ENCODE data around the gene ADM2.

The ADM2 gene

DNA sequence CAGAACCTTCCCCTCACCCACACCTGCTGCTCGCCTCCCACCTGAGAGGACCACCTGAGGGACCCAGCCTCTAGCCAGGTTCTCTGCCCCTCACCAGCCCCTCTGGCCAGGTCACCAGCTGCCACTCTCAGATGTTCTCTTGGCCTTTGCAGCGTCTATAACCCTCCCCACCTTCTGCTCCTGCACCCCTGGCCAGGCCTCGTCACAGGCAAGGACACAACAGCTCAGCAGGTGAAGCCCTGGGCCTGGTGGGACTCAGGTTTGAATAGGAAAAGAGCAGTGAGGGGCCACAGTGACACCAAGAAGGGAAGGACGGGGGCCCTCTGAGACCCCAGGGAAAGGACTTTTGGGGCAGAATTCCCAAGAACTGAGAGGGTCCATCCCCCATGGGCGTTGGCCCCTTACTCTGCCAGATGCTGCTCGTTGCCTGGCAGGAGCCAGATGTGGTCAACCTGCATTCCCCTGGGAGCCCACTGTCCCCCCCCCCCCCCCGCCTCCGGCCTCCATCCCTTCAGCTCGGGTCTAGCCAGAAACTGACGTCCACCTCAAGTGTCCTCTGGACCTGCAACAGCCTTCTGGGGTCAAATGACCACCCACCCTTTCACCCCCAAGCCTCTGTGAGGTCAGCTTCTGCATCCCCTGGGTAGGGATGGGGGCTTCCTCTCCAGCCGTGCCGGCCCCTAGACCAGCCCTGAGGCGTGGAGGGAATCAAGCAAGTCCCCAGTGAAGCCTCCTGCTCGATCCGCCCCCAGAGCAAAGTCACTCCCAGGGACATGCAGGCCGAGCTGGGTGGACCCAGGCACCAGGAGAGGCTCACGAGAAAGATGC, 35.2 kb upstream of the ADM2 start:
- no peak for DNase-seq

DNA sequence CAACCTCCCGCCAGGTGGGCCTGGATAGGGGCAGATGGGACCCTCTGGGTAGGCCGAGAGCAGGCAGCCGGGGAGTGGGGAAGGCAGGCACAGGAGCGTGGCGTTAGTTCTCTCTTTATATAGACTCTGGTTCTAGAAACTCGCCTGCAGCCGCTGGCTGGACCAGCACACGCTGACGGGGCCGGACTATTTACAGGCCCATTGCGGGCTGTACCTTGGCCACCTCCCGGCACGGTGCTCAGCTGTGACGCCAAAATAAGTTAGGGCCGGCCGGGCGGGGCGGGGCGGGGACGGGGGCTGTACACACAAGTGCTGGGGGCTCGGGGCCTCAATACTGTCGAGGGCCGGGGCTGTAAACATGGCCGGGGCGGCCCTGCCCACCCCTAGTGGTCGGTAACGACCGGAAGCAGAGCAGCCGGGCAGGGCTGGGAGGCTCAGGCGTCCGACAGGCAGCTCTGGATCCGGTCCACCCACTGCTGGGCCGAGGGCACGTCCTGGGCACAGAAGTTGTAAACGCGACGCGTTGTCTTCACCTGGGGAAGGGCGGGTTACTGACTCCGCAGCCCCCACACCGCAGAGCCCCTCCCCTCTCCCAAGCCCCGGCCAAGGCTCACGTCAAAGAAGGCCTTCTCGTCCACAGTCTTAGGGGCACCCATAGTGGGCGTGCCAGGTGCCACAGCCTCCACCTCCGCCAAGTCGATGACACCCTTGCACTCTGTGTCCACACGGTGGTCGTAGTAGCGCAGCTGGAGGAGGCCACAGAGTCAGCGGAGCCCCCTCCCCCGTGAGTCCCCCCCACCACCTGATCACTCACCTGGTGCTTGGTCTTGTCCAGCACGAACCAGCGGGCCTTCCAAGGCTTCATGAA, 34.4 kb upstream of the ADM2 start:
- no peak for DNase-seq

DNA sequence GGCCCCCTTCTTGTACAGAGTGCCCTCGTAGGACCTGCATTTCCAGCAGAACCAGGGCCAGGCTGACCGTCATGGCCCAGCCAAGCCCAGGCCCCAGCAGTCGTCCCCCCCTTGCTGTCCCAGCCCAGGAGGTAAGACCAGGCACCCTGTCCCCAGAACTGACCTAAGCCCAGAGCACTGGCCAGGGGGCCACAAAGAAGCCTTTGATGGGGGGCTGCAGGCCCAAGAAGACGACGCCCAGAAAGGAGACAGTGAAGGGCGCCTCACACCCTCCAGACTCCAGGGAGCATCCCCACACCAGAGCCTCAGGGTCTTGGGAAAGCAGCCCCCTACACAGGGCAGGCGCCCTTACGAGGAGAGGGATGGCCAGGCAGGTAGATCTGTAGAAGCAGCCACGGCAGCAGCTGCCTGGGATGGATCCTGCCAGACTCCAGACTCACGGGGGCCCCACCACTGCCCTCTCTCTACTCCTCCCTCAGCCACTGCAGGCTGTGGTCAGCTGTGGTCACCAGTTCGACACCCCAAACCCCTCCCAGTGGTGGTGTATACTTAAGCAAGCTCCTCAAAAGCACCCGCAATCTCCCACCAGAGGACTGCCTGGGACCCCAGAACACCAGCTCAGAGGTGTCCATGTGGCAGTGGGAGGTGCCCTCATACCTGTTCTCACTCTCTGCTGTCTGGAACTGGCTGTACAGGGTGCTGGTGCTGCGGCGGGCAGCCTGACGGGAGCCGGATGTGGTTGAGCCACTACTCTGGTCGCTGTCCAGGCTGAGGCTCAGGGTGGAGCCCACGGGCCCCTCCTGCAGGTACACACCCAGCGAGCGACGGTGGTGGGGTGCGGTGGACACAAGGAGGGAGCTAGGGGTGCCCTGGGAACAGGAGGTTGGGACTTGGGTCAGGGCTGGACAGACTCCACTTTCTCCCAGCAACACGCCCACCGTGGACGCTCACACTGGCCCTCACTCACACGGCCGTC, 33.5 kb upstream of the ADM2 start:
- DNase-seq, result no peak

DNA sequence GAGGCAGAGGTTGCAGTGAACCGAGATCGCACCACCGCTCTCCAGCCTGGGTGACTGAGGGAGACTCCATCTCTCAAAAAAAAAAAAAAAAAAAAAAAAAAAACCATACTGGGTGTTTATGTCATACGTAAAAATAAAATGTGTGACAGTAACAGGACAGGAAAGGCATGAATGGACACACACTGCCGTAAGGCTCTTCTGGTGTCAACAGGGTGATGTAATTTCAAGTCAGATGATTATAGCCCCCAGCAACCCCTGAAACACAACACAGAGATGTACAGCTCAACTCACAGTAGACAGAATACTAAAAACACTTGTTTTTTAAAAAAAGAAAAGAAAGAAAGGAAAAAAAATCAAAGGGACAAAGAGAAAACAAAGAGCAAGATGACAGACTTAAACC, 28.7 kb upstream of the ADM2 start:
- no peak for DNase-seq

DNA sequence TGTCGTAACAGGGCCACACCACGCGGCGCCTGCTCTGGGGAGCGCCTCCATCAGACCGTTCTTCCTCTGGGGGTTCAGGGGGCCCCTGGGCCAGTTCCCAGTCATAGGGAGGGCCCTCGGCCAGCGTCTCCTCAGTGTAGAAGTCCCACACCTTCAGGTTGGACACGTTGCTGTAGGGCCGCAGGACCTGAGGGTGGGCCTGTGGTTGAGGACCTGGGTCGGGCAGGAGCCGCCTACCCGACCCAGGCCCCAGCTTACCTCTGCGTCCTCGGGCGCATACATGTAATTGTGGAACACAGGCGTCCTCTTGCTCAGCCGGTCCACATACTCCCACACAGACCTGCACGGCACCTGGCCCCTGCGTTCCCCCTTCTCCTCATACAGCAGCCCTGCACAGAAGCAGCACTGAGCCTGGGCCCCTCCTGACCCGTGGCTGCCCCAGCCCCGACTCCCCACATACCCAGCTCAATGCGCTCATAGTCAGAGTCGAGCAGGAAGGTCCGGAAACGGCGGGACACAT, 26.7 kb upstream of the ADM2 start:
- DNase-seq, result no peak

DNA sequence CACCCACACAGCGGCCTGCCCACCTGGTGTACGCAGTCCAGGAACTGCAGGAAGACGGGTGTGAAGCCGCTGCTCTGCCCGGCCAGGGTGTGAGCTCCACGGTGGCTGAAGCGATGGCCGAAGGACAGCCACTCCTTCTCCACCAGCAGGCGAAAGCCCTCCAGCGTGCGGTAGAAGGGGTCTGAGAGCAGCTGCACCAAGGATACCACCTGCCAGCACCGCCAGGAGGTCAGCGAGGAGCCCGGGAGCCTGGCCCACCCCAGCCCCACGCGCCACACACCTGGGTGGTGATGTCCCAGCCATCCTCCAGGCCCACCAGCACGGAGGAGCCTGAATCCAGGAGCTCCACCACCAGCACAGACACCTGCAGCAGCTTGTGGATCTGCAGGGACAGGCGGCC, 26.1 kb upstream of the ADM2 start:
- DNase-seq, result no peak

DNA sequence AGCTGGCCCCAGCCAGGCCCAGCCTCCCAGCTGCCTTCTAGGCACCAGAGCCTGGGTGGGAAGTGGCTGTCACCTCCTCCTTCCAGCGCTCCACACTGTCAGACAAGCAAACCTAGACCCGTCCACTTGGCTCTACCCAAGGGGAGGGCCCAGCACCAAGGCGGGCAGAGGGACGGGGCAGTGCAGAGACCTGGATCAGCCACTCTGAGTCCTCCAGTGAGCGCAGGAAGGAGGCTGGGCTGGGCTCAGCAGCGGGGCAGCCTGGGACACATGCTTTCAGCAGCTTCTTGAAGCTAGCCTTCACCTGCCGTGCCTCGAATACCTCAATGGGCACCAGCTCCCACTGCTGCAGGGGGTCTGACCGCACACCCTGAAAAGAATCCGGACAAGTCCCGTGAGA, 25.3 kb upstream of the ADM2 start:
- no peak for DNase-seq

DNA sequence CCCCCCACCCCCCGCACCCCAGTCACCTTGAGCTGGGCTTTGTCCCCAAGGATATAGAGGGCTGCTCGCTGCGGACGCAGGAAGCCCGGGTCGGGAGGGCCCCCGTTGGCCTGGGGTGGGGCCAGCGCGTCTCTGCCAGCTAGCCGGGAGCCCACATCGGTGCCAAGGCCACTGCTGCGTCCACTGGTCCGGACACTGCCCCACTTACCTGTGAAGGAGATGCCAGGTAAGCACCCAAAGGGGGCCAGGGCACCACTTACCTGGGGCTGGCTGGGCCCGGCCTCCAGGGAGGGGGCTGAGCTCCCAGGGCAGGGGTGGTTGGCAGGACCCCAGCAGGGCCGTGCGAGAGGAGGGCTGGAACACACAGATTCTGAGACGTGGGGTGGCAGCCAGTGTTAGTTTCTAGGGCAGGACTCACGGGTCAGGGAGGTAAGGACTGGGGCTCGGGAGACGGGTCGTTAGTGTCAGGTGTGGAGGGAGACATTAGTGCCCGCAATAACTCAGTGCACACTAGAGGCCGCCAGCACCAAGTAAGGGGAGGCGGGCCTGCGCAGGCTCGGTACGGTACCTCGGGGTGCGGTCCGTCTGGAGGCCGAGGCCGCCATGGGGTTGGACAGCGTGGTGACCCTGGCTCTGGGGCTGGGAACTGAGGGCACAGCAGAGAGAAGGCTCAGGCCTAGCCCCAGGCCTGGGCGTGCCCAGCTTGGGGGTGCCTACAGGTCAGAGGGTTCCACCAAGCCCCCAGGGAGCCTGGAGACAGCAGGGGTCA, 24.7 kb upstream of the ADM2 start:
- DNase-seq, result no peak

DNA sequence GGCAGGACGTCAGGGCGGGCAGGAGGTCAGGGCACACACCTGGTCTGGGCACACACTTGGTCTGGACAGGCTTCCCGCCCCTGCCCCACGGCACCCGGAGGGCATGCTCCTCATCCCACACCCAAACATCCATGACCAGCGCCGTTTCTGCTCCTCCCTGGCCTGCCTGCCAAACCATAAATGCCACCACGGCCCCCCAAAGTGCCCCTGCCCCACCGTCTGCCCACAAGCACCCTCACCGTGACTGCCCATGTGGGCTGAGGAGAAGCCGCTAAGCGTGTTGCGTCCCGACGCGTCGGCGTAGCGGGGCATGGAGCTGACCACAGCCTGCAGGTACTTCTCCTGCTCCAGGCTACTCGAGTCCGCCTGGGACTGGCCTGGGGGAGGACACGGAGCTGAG, 22.3 kb upstream of the ADM2 start:
- DNase-seq, result no peak

DNA sequence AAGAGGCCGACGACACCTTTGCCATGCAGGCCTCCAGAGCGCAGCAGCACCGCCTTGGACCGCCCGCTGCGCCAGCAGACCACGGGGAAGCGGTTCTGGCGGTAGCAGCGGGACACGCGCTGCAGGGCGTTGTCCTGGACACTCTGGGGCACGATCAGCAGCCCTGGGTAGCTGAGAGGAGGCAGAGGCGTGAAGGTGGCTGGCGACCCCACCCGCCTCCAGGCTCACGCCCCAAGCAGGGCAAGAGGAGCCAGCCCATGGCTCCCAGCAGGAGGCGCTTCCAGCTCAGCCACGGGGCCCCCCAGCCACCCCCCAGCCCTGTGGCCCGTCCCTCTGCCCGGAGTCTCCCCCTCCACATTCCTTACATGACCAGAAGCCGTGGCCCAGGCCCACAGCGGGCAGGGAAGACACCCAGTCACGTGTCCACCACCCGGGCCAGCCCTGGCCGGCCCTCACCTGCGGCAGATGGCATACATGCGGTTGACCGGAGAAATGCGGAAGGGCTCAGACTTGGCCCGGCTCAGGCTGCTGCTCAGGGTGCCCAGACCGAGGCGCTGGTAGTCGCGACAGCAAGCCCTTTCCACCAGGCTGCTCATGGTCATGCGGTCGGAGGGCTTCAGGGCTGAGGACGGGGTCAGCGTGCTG, 21.7 kb upstream of the ADM2 start:
- DNase-seq, result no peak

DNA sequence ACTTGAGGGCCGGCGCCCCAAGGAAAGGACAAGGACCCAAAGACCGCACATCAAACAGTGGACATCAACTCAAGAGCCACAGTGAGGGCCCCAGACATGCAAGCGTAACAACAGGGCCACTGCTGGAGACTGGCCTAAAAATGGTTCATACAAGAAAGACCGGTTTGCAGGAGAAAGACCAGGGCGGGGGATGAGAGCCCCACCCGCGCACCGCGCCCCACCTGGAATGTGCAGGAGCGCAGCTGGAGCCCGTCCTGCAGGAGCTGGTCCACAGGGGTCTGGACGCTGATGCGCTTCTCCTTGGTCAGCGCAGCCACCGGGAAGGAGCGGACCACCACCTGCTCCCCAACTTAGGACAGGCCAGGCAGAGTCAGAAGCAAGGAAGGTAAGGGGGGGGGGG, 20.4 kb upstream of the ADM2 start:
- no peak for DNase-seq

DNA sequence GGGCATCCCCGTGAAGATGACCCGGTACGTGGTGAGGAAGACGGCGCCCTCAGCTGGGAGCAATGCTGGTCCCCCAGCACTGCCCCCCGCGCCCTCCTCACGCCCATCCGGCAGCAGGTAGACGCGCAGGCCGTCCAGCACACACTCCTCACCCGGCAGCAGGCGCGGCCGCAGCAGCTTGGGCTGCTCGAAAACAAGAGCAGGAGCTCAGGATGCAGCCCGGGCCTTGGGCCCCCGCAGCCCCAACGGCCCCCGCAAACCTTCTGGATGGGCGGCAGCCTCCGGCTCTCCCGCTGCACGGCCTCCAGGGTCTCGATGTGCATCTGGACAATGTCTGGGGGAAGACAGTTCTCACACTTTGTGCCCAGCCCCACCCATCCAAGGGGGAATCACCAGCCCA, 19.8 kb upstream of the ADM2 start:
- no peak for DNase-seq

DNA sequence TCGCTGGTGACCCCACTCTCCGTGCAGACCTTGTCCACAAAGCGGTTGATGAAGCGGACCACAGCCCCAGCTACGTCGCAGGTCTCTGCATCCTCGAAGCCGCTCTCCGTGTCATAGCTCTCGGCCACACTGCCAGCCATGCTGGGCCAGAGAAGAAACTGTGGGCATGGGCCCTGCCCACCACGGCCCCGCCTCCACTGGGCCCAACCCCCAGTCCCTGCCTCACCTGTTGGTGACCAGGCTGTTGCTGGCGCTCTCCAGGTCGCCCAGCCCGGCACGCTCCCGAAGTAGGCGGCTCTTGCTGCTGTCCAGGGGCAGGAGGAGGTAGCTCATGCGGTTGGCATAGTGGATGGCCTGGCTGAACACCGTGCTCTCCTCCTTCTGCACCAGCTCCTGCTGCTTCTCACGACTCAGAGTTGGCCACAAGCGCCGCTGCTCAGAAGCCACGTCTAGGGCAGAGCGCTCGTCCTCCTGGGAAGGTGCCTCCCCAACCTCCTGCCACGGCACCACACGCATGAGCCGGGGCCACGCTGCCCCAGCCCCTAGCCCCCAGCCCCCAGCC, 19.3 kb upstream of the ADM2 start:
- DNase-seq, result no peak

DNA sequence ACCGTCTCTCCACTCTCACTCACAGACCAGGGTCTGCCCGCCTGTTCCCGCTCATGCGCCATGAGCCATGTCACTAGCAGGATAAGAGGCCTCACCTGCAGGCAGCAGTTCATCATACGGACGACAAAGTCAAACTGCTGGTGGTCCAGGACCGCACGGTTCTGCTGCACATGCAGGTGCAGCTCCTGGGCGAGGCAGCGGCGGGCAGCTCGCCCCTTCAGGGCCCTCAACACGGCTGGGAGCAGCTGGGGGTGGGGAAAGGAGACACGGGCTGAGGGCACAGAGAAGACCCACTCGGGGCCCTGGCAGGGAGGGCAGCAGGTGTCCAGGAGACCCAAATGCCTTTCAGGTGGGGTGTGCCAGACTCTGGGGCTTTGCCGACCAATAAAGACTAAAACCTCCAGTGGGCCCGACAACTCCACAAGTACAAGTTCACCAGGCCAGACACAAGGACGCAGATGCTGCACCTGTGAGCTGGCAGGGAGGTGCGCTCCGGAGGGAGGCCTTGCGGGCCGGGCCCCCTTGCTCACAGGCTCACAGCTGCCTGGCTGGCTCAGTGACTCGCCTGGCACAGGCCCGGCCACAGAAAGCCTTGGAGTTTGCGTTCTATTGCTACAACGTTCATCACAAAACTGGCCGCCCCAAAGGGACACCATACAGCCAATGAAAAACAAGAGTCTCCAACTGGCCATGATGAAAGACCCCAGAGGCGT, 18.0 kb upstream of the ADM2 start:
- no peak for DNase-seq

DNA sequence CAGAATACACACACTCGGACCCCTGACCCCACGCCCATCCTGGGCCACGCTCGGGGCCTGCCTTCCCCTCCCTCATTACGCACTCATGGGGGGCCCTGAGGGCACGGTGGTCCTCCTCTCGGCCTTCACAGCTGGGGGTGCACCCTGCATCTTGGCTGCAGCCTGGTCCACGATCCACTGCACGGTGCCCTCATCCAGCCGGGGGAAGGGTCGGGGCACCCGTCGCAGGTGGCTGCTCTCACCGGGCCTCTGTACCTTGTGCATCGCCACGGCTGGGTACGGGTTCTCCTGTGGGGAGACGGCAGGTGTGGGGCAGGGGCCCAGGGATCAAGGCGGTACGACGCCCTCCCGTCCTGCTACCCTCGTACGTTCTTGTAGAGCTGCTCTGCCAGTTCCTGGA, 16.9 kb upstream of the ADM2 start:
- DNase-seq, result no peak

DNA sequence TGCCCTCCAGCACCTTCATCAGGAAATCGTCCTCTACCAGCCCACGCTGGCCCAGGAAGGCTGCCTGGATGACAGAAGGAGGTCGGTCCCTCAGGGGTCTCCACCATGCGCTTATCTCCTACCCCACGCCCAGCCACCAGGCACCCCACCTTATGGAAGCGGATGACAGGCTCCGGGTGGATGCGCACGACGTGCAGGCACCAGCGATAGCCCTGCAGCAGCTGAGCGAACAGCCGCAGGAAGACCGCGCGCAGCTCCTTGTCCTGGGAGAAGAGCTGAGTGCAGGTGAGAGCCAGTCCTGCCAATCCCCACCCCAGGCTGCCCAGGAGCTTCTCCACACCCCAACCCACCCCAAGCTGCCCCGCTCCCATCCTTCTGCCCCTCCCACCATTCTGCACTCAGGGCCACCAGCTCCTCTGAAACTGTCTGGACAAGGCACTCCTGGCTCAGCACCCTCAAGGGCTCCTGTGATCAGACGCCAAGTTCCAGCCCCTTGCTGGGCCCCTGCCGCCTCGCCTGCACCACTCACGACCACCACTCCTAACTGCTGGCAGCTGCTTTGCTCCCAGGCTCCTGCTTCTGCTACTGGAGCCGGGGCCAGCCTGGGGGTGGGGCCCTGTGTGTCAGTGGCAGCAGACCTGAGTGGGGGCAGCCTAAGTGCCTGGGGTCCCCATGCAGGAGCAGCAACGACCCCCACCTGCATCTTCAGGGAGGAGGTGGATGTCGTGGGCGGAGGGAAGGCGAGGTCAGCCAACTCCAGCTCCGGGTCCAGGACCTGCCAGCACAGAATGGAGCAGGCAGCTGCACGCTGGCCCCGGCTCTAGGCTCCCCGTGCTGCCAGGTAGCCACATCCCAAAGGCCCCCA, 16.0 kb upstream of the ADM2 start:
- no peak for DNase-seq

DNA sequence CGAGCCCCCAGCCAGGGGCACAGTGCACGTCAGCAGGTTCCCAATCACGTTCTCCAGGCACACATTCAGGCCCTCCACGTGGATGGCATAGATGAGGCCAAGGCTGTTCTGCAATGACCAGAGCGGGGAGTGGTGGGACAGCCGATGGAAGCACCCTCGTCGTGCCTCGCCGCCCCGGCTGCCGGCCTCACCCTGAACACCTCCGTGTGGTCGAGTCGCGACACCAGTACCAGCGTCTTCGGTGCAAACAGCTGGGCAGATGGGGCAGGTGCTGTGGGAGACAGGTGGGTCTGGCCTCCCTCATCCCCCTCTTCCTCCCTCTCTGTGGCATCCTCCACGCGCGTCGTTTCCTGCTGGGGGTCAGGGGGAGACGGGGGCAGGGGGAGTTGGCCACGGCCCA, 14.0 kb upstream of the ADM2 start:
- DNase-seq, result no peak

DNA sequence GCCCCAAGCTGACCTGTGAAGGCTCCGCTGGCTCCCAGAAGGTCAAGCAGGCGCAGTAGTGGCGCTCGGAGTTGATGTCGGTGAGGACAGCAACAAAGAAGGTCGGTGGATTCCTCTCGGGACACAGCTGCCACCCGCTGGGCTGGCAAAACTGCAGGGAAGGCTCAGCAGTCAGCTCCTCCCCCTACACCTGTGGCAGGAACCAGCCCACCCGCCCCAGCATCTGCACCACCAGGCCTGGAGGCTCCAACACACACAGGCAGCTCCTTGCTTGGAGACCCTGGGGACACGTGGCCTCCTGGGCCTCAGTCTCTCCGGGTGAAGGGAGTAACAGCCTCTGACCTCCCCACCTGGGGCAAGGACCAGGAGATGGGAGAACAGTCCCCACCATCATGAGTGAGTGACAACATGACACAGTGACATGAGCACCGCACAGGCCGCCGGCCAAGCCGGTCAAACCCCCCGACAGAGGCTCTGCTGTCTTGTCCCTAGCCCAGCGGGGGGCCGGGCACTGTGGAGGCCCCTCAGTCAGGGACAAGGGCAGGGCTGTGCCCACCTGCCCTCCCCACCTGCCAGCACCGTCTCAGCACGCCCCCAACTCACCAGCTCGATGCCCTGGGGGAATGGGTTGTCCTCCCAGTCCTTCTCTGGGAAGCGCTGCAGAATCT, 13.4 kb upstream of the ADM2 start:
- no peak for DNase-seq

DNA sequence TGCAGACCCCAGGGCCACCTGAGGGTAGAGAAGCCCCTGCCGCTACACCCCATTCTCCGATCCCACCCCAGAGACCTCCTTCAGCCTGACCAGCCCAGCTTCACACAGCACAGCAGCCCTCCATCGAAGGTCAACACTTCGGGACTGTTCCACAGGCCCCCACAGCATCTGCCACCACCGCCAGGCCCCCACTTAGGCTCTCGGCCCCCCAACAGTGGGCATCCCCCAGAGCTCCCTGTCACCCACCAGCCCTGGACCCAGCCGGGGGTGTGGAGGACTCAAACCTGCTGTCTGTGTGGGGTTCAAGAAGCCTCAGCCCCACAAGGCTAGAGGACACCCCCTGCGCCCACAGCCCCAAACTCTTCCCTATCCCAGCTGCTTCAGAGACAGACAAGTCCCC, 12.7 kb upstream of the ADM2 start:
- DNase-seq, result no peak
